Stimulated activated CD4-positive, alpha-beta T cell treated with anti-CD3 and anti-CD28 coated beads, Interleukin-1b, Interleukin-23, amount 100 ng/mL, for 1 hour (primary cell): ENCODE data around the gene GCSAM.
A peak's percentile ranks its signal among the peaks of the same experiment; 100 is the strongest.

Experiments used
- DNase-seq, 2 donors: peaks; one replicate each; pipeline ENCODE4 v3.0.0-alpha.2; 2020; ENCODE audit warnings: low read depth in 2 of 2

The GCSAM gene

DNA sequence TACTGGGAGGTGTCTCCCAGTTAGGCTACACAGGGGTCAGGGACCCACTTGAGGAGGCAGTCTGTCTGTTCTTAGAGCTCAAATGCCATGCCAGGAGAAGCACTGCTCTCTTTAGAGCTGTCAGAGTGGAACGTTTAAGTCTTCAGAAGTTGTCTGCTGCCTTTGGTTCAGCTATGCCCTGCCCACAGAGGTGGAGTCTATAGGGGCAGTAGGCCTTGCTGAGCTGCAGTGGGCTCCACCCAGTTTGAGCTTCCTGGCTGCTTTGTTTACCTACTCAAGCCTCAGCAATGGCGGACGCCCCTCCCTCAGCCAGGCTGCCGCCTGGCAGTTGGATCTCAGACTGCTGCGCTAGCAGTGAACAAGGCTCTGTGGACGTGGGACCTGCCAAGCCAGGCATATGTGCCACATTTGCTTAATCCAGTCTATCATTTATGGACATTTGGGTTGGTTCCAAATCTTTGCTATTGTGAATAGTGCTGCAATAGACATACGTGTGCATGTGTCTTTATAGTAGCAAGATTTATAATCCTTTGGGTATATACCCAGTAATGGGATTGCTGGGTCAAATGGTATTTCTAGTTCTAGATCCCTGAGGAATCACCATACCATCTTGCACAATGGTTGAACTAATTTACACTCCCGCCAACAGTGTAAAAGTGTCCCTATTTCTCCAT lies 60.5 kb downstream of the GCSAM start:
- peak in 1 of 2 donors; percentile 41 for DNase-seq
